ENCODE results near the gene CLDND1.

CLDND1 gene

DNA sequence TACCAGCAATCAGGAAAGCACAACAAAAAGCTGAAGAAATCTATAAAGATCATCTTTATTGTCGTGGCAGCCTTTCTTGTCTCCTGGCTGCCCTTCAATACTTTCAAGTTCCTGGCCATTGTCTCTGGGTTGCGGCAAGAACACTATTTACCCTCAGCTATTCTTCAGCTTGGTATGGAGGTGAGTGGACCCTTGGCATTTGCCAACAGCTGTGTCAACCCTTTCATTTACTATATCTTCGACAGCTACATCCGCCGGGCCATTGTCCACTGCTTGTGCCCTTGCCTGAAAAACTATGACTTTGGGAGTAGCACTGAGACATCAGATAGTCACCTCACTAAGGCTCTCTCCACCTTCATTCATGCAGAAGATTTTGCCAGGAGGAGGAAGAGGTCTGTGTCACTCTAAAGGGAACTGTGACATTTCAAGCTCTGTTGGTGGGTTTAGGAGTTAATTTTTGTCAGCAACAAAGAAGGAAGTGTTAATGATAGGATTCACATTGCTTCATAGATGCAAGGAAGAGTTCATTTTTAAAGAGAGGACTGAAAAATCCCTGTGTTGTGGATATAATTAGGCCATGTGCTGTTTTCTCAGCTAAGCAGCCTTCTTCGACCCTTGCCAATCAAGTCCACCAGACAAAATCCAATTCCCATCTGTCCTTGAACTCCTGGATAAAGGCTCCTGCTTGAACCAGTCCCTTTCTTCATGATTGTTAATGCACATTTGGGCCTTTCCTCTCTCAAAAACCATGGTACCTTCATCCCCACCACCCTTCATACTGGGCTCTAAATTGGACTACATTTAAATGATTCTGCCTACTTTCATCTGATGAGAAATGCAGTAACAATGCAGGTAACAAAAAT is 10.2 kb upstream of the CLDND1 start:
- TF ChIP-seq, protein P1, sequence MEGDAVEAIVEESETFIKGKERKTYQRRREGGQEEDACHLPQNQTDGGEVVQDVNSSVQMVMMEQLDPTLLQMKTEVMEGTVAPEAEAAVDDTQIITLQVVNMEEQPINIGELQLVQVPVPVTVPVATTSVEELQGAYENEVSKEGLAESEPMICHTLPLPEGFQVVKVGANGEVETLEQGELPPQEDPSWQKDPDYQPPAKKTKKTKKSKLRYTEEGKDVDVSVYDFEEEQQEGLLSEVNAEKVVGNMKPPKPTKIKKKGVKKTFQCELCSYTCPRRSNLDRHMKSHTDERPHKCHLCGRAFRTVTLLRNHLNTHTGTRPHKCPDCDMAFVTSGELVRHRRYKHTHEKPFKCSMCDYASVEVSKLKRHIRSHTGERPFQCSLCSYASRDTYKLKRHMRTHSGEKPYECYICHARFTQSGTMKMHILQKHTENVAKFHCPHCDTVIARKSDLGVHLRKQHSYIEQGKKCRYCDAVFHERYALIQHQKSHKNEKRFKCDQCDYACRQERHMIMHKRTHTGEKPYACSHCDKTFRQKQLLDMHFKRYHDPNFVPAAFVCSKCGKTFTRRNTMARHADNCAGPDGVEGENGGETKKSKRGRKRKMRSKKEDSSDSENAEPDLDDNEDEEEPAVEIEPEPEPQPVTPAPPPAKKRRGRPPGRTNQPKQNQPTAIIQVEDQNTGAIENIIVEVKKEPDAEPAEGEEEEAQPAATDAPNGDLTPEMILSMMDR (IDR thresholded peaks at IDR 0.05) = no peak

DNA sequence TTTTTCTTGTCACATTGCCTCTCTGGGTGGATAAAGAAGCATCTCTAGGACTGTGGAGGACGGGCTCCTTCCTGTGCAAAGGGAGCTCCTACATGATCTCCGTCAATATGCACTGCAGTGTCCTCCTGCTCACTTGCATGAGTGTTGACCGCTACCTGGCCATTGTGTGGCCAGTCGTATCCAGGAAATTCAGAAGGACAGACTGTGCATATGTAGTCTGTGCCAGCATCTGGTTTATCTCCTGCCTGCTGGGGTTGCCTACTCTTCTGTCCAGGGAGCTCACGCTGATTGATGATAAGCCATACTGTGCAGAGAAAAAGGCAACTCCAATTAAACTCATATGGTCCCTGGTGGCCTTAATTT is 9.6 kb upstream of the CLDND1 start:
- TF ChIP-seq, protein P1 (IDR thresholded peaks at IDR 0.05) = no peak

DNA sequence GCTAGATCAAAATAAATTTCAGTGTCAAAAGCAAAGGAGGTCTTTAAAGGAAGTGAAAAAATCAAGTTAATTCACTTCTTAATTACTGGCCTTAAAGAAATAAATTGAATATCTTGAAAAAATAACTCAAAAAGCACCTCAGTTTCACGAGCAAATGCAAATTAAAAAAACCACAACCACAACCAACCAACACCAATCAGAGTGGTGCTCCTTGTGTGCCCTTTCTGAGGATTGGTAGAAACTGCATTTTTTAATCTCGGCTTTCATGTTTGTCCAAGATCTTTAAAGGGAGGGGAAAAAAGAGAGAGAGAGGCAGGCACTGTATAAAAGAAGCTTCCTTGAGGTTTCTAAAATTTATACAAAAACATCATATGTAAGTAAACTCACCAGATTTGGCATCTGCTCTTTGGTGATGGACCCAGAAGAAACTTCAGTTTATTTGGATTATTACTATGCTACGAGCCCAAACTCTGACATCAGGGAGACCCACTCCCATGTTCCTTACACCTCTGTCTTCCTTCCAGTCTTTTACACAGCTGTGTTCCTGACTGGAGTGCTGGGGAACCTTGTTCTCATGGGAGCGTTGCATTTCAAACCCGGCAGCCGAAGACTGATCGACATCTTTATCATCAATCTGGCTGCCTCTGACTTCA is 9.0 kb upstream of the CLDND1 start, which contains the start of gene GPR15:
TSS of gene GPR15 (plus strand) at position 357 of the 653 bp plus-strand sequence. CDS start at position 413, 56 bp downstream.
- TF ChIP-seq, protein P1 (IDR thresholded peaks at IDR 0.05) = no peak

DNA sequence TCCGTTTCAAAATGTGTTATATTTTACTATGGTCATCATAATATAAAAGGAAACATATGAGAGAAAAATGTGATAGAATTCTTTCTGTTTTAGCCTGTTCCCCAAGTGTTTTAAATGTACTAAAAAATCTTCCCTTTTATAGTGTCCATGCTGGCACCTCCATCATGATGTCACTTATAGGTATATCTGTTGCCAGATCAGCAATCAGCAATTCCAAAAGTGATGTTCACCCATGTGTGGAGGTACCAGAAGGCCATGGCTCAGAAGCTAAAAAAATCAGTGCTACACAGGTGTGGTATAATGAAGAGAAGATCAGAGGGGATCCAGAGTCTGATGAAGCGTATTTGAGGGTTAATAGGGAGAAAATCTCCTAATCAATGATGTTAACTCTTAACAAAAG is 8.0 kb upstream of the CLDND1 start:
- TF ChIP-seq, protein P1 (IDR thresholded peaks at IDR 0.05) = no peak

DNA sequence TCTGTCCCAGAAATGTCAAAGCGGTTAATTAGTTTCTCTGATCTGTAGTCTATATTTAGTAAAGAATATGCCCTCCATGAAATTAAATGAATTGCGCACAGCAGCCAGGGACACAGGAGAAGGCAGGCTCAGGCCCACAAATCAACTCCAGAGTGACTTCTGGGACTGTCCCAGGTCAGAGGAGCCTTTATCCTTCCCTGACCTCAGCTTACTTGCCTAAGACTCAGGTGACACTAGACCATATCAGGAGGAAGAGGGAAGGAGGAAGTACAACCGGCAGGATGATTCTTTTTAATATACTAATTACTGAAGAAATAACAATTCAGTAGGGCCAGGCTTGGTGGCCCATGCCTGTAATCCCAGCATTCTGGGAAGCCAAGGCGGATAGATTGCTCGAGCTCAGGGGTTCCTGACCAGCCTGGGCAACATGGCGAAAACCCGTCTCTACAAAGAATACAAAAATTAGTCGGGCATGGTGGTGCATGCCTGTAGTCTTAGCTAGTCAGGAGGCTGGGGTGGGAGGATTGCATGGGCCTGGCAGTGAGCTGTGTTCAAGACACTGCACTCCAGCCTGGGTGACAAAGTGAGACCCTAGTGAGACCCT is 7.3 kb upstream of the CLDND1 start:
- TF ChIP-seq, protein P1 (IDR thresholded peaks at IDR 0.05) = no peak

DNA sequence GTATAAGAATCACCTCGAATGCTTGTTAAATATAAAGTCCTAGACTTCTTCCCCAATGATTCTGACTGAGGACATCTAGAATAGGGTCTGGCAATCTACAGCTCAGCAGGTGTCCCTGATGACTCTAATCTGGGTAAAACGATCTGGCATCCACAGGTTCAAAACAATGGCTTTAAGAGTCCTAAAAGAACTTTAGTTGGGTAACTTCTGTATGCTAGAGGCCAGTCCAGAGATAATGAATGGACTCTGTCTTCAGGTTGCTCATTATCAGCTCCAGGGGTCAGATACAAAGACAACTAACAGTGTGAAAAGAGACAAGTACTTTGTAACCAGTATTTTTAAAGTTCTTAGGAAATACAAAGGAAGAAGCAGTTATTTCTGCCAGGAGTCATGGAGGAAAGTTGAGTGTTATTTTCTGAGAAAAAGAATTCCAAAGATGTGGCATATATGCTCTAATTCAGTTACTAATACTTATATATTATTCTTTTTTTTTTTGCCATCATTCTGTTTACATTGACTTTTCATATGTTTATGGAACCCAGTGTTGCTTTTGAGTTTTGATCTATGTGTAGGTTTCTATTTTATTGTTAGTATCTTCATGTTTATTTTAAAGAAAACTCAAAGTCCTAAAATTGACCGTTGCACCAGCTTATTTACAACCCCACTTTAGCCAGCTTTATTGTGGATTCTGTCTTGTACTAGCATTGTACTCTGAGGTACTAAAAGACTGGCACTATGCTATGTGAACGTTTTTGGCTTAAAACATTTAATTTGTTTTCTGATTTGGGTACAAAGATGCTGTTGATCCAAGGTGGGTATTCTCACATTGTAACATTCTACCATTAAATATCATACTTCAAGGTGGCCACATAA is 6.0 kb upstream of the CLDND1 start:
- TF ChIP-seq, protein P1 (IDR thresholded peaks at IDR 0.05) = no peak

DNA sequence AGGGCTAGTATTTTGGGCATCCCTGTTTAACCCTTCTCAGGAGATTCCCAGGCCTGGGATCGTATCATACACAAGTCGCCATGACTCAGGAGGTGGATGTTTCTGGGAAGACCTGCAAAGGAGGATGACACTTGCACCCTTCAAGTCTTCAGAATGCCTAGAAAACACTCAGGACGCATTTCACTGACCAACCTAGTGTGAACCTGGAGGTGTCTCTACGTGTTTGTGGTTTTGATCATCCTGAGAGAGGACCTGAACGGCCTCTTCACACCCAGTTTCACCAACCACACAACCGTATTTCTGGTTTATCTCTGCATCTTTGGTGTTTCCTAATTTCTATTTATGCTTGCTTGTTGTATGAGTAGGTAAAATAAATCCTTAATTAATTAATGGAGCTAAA is 2.8 kb upstream of the CLDND1 start:
- TF ChIP-seq, protein P1 (IDR thresholded peaks at IDR 0.05) = no peak

Data from LNCAP (cell line).